Endodermal cell (in vitro differentiated cells): ENCODE data around the gene C1QTNF9. TPM values are rescaled to one million over a fixed set of nuclear protein-coding genes. Genes with fewer than 3 reads are reported as not detected.
A peak's percentile ranks its signal among the peaks of the same experiment; 100 is the strongest.

Source experiments
- DNase-seq: peaks from one replicate; pipeline ENCODE4 v3.0.0-alpha.2; 2017
- H3K27ac ChIP-seq: 2 replicates; pipeline ENCODE4 v1.5.1; 2013; ENCODE audit warnings: mild to moderate bottlenecking, low read depth, low read length, moderate library complexity
- H3K27me3 ChIP-seq: 2 replicates; pipeline ENCODE4 v1.6.1; 2013; ENCODE audit warnings: mild to moderate bottlenecking, low read length, moderate library complexity; ENCODE audit not compliant: insufficient read depth, control insufficient read depth, poor library complexity, severe bottlenecking
- H3K36me3 ChIP-seq: 2 replicates; pipeline ENCODE4 v1.7.0; 2013; ENCODE audit warnings: mild to moderate bottlenecking, low read length, moderate library complexity; ENCODE audit not compliant: control insufficient read depth, insufficient read depth
- H3K4me1 ChIP-seq: one replicate; pipeline ENCODE4 v1.7.0; 2013; ENCODE audit warnings: low read length; ENCODE audit not compliant: control insufficient read depth, insufficient read depth
- H3K4me3 ChIP-seq: 2 replicates; pipeline ENCODE4 v1.5.1; 2013; ENCODE audit warnings: mild to moderate bottlenecking, low read length, moderate library complexity
- H3K9ac ChIP-seq: 2 replicates; pipeline ENCODE4 v1.6.1; 2013; ENCODE audit warnings: mild to moderate bottlenecking, low read length, moderate library complexity; ENCODE audit not compliant: poor library complexity, severe bottlenecking; ENCODE audit errors: extremely low read depth
- H3K9me3 ChIP-seq: 2 replicates; pipeline ENCODE4 v1.6.1; 2013; ENCODE audit warnings: mild to moderate bottlenecking, low read length, moderate library complexity; ENCODE audit not compliant: control insufficient read depth
- H3K27ac Mint-ChIP-seq: 2 replicates; pipeline ENCODE4 v1.8.0; 2020; ENCODE audit warnings: mixed read lengths
- H3K27me3 Mint-ChIP-seq: 2 replicates; pipeline ENCODE4 v1.8.0; 2021; ENCODE audit warnings: mild to moderate bottlenecking, mixed read lengths; ENCODE audit not compliant: insufficient read depth
- H3K36me3 Mint-ChIP-seq: 2 replicates; pipeline ENCODE4 v1.8.0; 2020; ENCODE audit warnings: low read depth, mixed read lengths
- H3K4me1 Mint-ChIP-seq: 2 replicates; pipeline ENCODE4 v1.8.0; 2020; ENCODE audit warnings: mixed read lengths
- H3K4me3 Mint-ChIP-seq: 2 replicates; pipeline ENCODE4 v1.8.0; 2020; ENCODE audit warnings: mild to moderate bottlenecking, moderate library complexity, mixed read lengths
- H3K9me3 Mint-ChIP-seq: 2 replicates; pipeline ENCODE4 v1.8.0; 2020; ENCODE audit warnings: mild to moderate bottlenecking, mixed read lengths
- WGBS, 2 experiments: methylation state at CpG; one replicate each; pipeline versions ENCODE4 v1.1.5 to v1.1.7; 2013; ENCODE audit warnings: missing lambda C conversion rate in 2 of 2, mixed read lengths in 1 of 2; ENCODE audit not compliant: insufficient coverage in 1 of 2, insufficient read length in 1 of 2; 5-methylcytosine and 5-hydroxymethylcytosine counted together
- total RNA-seq, 2 donors: library from RNA; stranded (reverse); fragmentation: NEBNext Ultra II Directional in 1 of 2; extraction: Animal tissue kit (Norgen Biotek cat#: 25700) in 1 of 2; gene quantifications; 2 replicates in 1 of 2; 3 replicates in 1 of 2; pipeline ENCODE4 v1.2.1, GENCODE V29; 2021
- TF ChIP-seq, protein P1 (sequence below): fragments of 200-600 bp; sonication (generic); conservative IDR thresholded peaks from 2 replicates; pipeline ENCODE4 v1.5.0; 2021; ENCODE audit warnings: antibody characterized with exemption, mild to moderate bottlenecking

C1QTNF9 gene
- total RNA-seq, 2 donors from 2014 or later = not detected

DNA sequence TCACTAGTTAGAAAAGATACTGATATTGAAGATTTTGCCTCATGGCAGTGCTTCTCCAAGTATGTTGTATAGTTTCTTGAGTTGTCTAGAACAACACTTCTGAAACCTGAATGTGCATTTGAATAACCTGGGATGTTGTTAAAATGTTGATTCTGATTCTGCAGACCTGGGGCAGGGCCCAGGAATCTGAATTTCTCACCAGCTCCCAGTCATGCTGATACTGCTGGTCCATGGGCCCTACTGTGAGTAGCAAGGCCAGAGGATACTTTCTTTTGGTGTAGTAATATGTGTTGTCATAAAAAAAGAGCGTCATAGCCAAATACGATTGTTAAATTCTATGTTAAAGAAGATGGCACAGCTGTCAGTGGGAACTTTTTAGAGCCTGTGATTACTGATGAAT is 41.6 kb upstream of the C1QTNF9 start:
- WGBS, 2 experiments = 91 to 94% methylated on average over 2 of the region's 2 CpGs
- TF ChIP-seq, protein P1, sequence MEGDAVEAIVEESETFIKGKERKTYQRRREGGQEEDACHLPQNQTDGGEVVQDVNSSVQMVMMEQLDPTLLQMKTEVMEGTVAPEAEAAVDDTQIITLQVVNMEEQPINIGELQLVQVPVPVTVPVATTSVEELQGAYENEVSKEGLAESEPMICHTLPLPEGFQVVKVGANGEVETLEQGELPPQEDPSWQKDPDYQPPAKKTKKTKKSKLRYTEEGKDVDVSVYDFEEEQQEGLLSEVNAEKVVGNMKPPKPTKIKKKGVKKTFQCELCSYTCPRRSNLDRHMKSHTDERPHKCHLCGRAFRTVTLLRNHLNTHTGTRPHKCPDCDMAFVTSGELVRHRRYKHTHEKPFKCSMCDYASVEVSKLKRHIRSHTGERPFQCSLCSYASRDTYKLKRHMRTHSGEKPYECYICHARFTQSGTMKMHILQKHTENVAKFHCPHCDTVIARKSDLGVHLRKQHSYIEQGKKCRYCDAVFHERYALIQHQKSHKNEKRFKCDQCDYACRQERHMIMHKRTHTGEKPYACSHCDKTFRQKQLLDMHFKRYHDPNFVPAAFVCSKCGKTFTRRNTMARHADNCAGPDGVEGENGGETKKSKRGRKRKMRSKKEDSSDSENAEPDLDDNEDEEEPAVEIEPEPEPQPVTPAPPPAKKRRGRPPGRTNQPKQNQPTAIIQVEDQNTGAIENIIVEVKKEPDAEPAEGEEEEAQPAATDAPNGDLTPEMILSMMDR = no peak
- H3K36me3 Mint-ChIP-seq = no peaks in the 10 kb centered on the region

DNA sequence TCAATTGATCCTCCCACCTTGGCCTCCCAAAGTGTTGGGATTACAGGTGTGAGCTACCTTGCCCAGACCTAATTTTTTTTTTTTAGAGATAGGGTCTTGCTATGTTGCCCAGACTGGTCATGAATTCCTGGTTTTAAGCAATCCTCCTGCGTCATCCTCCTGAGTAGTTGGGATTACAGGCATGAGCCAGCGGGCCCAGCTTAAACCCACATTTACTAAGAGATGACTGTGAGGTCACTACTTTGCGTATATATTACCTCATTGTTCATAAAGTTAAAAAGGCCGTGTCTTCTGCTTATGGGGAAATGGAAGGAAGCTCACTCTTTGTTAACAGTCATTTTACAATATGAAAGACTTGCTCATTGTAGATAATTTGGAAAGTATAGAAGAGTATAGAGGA is 39.6 kb upstream of the C1QTNF9 start:
- Mint-ChIP-seq H3K27me3 (no peaks in the 10 kb centered on the region), H3K9me3 (no peaks in the 10 kb centered on the region), H3K4me1 (peaks cover 8% of the 10 kb centered on the region), H3K36me3 (no peaks in the 10 kb centered on the region), H3K27ac (no peak overlapping the region), H3K4me3 (no peak overlapping the region)
- no peak overlapping the region for H3K27ac ChIP-seq
- TF ChIP-seq, protein P1 = no peak
- no peak overlapping the region for H3K9ac ChIP-seq
- no peaks in the 10 kb centered on the region for H3K27me3 ChIP-seq
- no peaks in the 10 kb centered on the region for H3K36me3 ChIP-seq
- no peaks in the 10 kb centered on the region for H3K9me3 ChIP-seq
- 96 to 100% methylated on average over 3 to 4 of the region's 4 CpGs for WGBS, 2 experiments
- no peaks in the 10 kb centered on the region for H3K4me1 ChIP-seq
- H3K4me3 ChIP-seq = no peak overlapping the region
- DNase-seq = no peak

More for the DNA sequence above, 41.6 kb upstream of the C1QTNF9 start:
- no peak overlapping the region for H3K9ac ChIP-seq
- H3K36me3 ChIP-seq = no peaks in the 10 kb centered on the region
- Mint-ChIP-seq H3K4me3 (no peak overlapping the region), H3K27me3 (no peaks in the 10 kb centered on the region), H3K9me3 (no peaks in the 10 kb centered on the region), H3K4me1 (peaks cover 9% of the 10 kb centered on the region), H3K27ac (no peak overlapping the region)
- no peaks in the 10 kb centered on the region for H3K27me3 ChIP-seq
- H3K4me3 ChIP-seq = no peak overlapping the region
- H3K9me3 ChIP-seq = no peaks in the 10 kb centered on the region
- no peak for DNase-seq
- no peak overlapping the region for H3K27ac ChIP-seq
- H3K4me1 ChIP-seq = peaks cover 6% of the 10 kb centered on the region

DNA sequence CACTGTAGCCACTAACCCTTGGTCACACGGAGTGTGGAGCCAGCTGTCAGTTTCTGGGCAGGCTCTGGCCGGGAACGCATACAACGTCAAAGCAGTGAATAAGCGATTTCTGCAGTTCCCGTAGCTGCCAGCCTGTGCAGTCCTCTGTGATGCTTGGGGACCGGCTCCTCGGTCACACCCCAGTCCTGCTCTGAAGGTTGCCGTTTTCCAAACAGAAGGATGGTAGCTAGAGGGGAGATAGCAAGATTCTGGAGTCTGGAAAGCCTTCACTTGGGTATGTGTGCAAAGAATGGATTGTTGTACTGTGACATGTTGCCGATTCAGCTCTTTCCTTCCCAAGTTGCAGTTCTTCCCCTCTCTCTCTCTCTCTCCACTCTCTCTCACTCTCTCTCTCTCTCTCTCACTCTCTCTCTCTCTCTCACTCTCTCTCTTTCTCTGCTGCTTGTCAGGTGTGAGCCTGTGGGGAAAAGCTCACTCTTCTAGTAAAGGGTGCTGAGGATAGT is 38.7 kb upstream of the C1QTNF9 start:
- H3K4me1 Mint-ChIP-seq = peaks cover 14% of the 10 kb centered on the region
- H3K27me3 ChIP-seq = no peaks in the 10 kb centered on the region
- H3K4me3 Mint-ChIP-seq = no peak overlapping the region
- no peaks in the 10 kb centered on the region for H3K9me3 Mint-ChIP-seq
- no peaks in the 10 kb centered on the region for H3K27me3 Mint-ChIP-seq
- H3K4me1 ChIP-seq = no peaks in the 10 kb centered on the region
- H3K9me3 ChIP-seq = no peaks in the 10 kb centered on the region
- TF ChIP-seq, protein P1 = no peak
- WGBS, 2 experiments = 53 to 84% methylated on average over 9 to 10 of the region's 10 CpGs
- peak overlapping the region; percentile 27 for H3K27ac Mint-ChIP-seq
- H3K9ac ChIP-seq = no peak overlapping the region
- H3K27ac ChIP-seq = peak overlapping the region; percentile 58
- no peak overlapping the region for H3K4me3 ChIP-seq
- H3K36me3 ChIP-seq = no peaks in the 10 kb centered on the region
- peak; percentile 52 for DNase-seq
- no peaks in the 10 kb centered on the region for H3K36me3 Mint-ChIP-seq
